SK-N-SH (cell line): ENCODE results near the gene STRN3. TPM values are rescaled to one million over a fixed set of nuclear protein-coding genes. Genes with fewer than 3 reads are reported as not detected.

ENCODE experiments used
- CTCF ChIA-PET: fragments of 300-600, 350-600 bp; formaldehyde crosslinking; extraction: SDS; loops from one replicate; lab custom pipeline; 2021; lab: Yijun Ruan, JAX
- POLR2A ChIA-PET: fragments of 350-600 bp; sonication (Branson Sonifier 250); formaldehyde crosslinking; extraction: SDS; loops from one replicate; lab custom pipeline; 2020; ENCODE audit warnings: antibody characterized with exemption, inconsistent platforms; lab: Yijun Ruan, JAX
- DNase-seq: peaks from one replicate; pipeline ENCODE4 v3.0.0; 2012
- H2AFZ ChIP-seq: fragments of 200-600 bp; sonication (generic); 2 replicates; pipeline ENCODE4 v1.8.1; 2016; ENCODE audit warnings: antibody characterized with exemption, mild to moderate bottlenecking, low read depth
- H3F3A ChIP-seq: fragments of 200-600 bp; sonication (generic); replicated peaks from 2 replicates; pipeline ENCODE3; 2016; ENCODE audit warnings: antibody characterized with exemption, mild to moderate bottlenecking; ENCODE audit not compliant: insufficient read depth
- H3K27ac ChIP-seq, 2 experiments: fragments of 200-500 bp in 1 of 2; fragments of 200-600 bp in 1 of 2; sonication (Bioruptor generic) in 1 of 2; sonication (generic), shearing (Covaris generic) in 1 of 2; 2 replicates each; pipeline versions ENCODE4 v1.5.1 to v1.6.1; 2014 to 2016; ENCODE audit warnings: low read depth in 2 of 2, inconsistent platforms in 1 of 2, low read length in 1 of 2, mild to moderate bottlenecking in 1 of 2, mixed read lengths in 1 of 2
- H3K27me3 ChIP-seq: fragments of 200-600 bp; sonication (generic), shearing (Covaris generic); 2 replicates; pipeline ENCODE4 v1.6.1; 2016; ENCODE audit warnings: mixed run types; ENCODE audit not compliant: insufficient read depth
- H3K36me3 ChIP-seq, 2 experiments: fragments of 200-500 bp in 1 of 2; fragments of 200-600 bp in 1 of 2; sonication (Bioruptor generic) in 1 of 2; sonication (generic) in 1 of 2; replicated peaks in 1 of 2; 2 replicates each; pipeline versions ENCODE3 to v1.5.1; 2014 to 2016; ENCODE audit warnings: low read length in 1 of 2, mild to moderate bottlenecking in 1 of 2; ENCODE audit not compliant: insufficient read depth in 2 of 2, control insufficient read depth in 1 of 2
- H3K4me1 ChIP-seq, 2 experiments: fragments of 200-500 bp in 1 of 2; fragments of 200-600 bp in 1 of 2; sonication (Bioruptor generic) in 1 of 2; sonication (generic), shearing (Covaris generic) in 1 of 2; 2 replicates each; pipeline versions ENCODE4 v1.5.1 to v1.6.1; 2014 to 2016; ENCODE audit warnings: low read depth in 1 of 2, low read length in 1 of 2, mixed run types in 1 of 2; ENCODE audit not compliant: insufficient read depth in 2 of 2, control insufficient read depth in 1 of 2
- H3K4me2 ChIP-seq: fragments of 200-600 bp; sonication (generic), shearing (Covaris generic); 2 replicates; pipeline ENCODE4 v1.6.1; 2017; ENCODE audit warnings: mixed run types
- H3K4me3 ChIP-seq, 2 experiments: fragments of 200-500 bp in 1 of 2; fragments of 200-600 bp in 1 of 2; sonication (Bioruptor generic) in 1 of 2; sonication (generic), shearing (Covaris generic) in 1 of 2; 2 replicates each; pipeline versions ENCODE4 v1.5.1 to v1.8.1; 2014 to 2016; ENCODE audit warnings: low read depth in 2 of 2, inconsistent platforms in 1 of 2, low read length in 1 of 2, mild to moderate bottlenecking in 1 of 2, mixed read lengths in 1 of 2, moderate library complexity in 1 of 2
- H3K79me2 ChIP-seq: fragments of 200-600 bp; sonication (generic); 2 replicates; pipeline ENCODE4 v1.8.1; 2017; ENCODE audit warnings: mild to moderate bottlenecking; ENCODE audit not compliant: insufficient read depth
- H3K9ac ChIP-seq: fragments of 200-600 bp; sonication (generic); 2 replicates; pipeline ENCODE4 v1.6.1; 2017; ENCODE audit warnings: mixed run types
- H3K9me2 ChIP-seq: fragments of 200-600 bp; sonication (generic); 2 replicates; pipeline ENCODE4 v1.6.1; 2017; ENCODE audit warnings: mixed run types
- H3K9me3 ChIP-seq: fragments of 200-600 bp; sonication (generic); 2 replicates; pipeline ENCODE4 v1.6.1; 2017; ENCODE audit warnings: mixed run types, mild to moderate bottlenecking, moderate library complexity
- H4K20me1 ChIP-seq: fragments of 200-600 bp; sonication (generic); 2 replicates; pipeline ENCODE4 v1.6.1; 2017; ENCODE audit warnings: mild to moderate bottlenecking, mixed run types; ENCODE audit not compliant: insufficient read depth
- CHD2 ChIP-seq: fragments of 150-350 bp; IDR thresholded peaks from 2 replicates; pipeline ENCODE4 v1.6.1; 2018; ENCODE audit warnings: low read length; ENCODE audit not compliant: partially characterized antibody
- ELF1 ChIP-seq: IDR thresholded peaks from 2 replicates; pipeline ENCODE4 v1.4.0; 2012
- EP300 ChIP-seq, 2 experiments: IDR thresholded peaks; 2 replicates each; pipeline versions ENCODE4 v1.4.0 to v1.6.1; 2012; ENCODE audit warnings: borderline replicate concordance in 1 of 2, low read depth in 1 of 2, low read length in 1 of 2
- EZH2phosphoT487 ChIP-seq: fragments of 200-600 bp; sonication (generic); IDR thresholded peaks from 2 replicates; pipeline ENCODE4 v1.6.1; 2017; ENCODE audit warnings: low read depth, mixed run types, mild to moderate bottlenecking, antibody characterized with exemption, moderate library complexity, borderline replicate concordance
- FOSL2 ChIP-seq: IDR thresholded peaks from 2 replicates; pipeline ENCODE4 v1.4.0; 2012; ENCODE audit warnings: low read depth, mild to moderate bottlenecking, moderate library complexity, borderline replicate concordance
- JUND ChIP-seq: IDR thresholded peaks from 2 replicates; pipeline ENCODE4 v1.4.0; 2012
- MXI1 ChIP-seq: IDR thresholded peaks from 2 replicates; pipeline ENCODE4 v1.6.1; 2012; ENCODE audit warnings: mild to moderate bottlenecking, low read depth, low read length, improper control_type of control experiment
- NFIC ChIP-seq: IDR thresholded peaks from 2 replicates; pipeline ENCODE4 v1.4.0; 2012; ENCODE audit warnings: borderline replicate concordance
- POLR2AphosphoS5 ChIP-seq: IDR thresholded peaks from 2 replicates; pipeline ENCODE4 v1.6.1; 2012; ENCODE audit warnings: low read depth, low read length
- RAD21 ChIP-seq: IDR thresholded peaks from 2 replicates; pipeline ENCODE4 v1.6.1; 2012; ENCODE audit warnings: mild to moderate bottlenecking, low read length
- RXRA ChIP-seq: IDR thresholded peaks from 2 replicates; pipeline ENCODE4 v1.4.0; 2012; ENCODE audit warnings: low read depth, mild to moderate bottlenecking, borderline replicate concordance
- SMC3 ChIP-seq: IDR thresholded peaks from 2 replicates; pipeline ENCODE4 v1.6.1; 2012; ENCODE audit warnings: low read depth, low read length, improper control_type of control experiment
- TAF1 ChIP-seq: IDR thresholded peaks from 2 replicates; pipeline ENCODE4 v1.6.1; 2012; ENCODE audit warnings: low read depth, mild to moderate bottlenecking, low read length, moderate library complexity, borderline replicate concordance
- TEAD4 ChIP-seq: IDR thresholded peaks from 2 replicates; pipeline ENCODE4 v1.4.0; 2012; ENCODE audit warnings: mild to moderate bottlenecking, borderline replicate concordance; ENCODE audit not compliant: insufficient read depth
- USF1 ChIP-seq: IDR thresholded peaks from 2 replicates; pipeline ENCODE4 v1.4.0; 2012; ENCODE audit warnings: low read depth, borderline replicate concordance
- YY1 ChIP-seq: IDR thresholded peaks from 2 replicates; pipeline ENCODE4 v1.4.0; 2012; ENCODE audit warnings: low read depth, mild to moderate bottlenecking
- WGBS: methylation state at CpG from one replicate; pipeline ENCODE4 v1.1.6; 2017; ENCODE audit warnings: low lambda C conversion rate; 5-methylcytosine and 5-hydroxymethylcytosine counted together
- polyA plus RNA-seq, 3 experiments: library from polyadenylated mRNA; depleted of rRNA; stranded (reverse); fragments of >200 nt; gene quantifications; 2 replicates each; pipeline ENCODE4 v1.2.3, GENCODE V29; 2012
- TF ChIP-seq, protein P1 (sequence below): fragments of 150-350 bp; IDR thresholded peaks from 2 replicates; pipeline ENCODE4 v1.6.1; 2017; ENCODE audit warnings: antibody characterized with exemption, low read length, low read depth, borderline replicate concordance
- TF ChIP-seq, protein P2 (sequence below): IDR thresholded peaks from 2 replicates; pipeline ENCODE4 v1.4.0; 2012; ENCODE audit warnings: low read depth, borderline replicate concordance
- TF ChIP-seq, protein P3 (sequence below): fragments of 150-350 bp; IDR thresholded peaks from 2 replicates; pipeline ENCODE4 v1.6.1; 2016; ENCODE audit warnings: mild to moderate bottlenecking, low read depth, low read length
- TF ChIP-seq, protein P4 (sequence below): IDR thresholded peaks from 2 replicates; pipeline ENCODE4 v1.4.0; 2012; ENCODE audit warnings: low read depth

Gene STRN3
- polyA plus RNA-seq, 1 of the 3 experiments (the other 2 are of a cell fraction), result 7.2 TPM

GRCh38 chr14:31003284-31003683 is 22.9 kb downstream of the STRN3 start:
- Histone ChIP-seq H3K27ac (no peak overlapping the region), H2AFZ (no peak overlapping the region), H3F3A (peaks cover 13% of the 10 kb centered on the region), H3K9me2 (no peaks in the 10 kb centered on the region), H3K36me3 (peaks cover 1 to 48% of the 10 kb centered on the region in 2 experiments), H4K20me1 (peaks cover 53% of the 10 kb centered on the region), H3K9me3 (peaks cover 6% of the 10 kb centered on the region; the same call in 1 of the 2 replicates), H3K9ac (no peak overlapping the region), H3K4me2 (no peak overlapping the region), H3K79me2 (peaks cover 100% of the 10 kb centered on the region), H3K4me1 (no peaks in the 10 kb centered on the region), H3K4me3 (no peak overlapping the region), H3K27me3 (no peaks in the 10 kb centered on the region)
- DNase-seq, result no peak
- POLR2A ChIA-PET, result no interaction called here
- CTCF ChIA-PET, result interaction anchor here (1.7 kb wide), 1 partner anchor 23 kb away, joined by 6 read pairs; no protein-coding TSS in a partner anchor
- no peak for TF ChIP-seq TEAD4
- no peak for TF ChIP-seq NFIC
- TF ChIP-seq RAD21, result no peak
- TF ChIP-seq JUND, result no peak
- TF ChIP-seq CHD2, result no peak
- no peak for TF ChIP-seq FOSL2
- TF ChIP-seq, protein P1, sequence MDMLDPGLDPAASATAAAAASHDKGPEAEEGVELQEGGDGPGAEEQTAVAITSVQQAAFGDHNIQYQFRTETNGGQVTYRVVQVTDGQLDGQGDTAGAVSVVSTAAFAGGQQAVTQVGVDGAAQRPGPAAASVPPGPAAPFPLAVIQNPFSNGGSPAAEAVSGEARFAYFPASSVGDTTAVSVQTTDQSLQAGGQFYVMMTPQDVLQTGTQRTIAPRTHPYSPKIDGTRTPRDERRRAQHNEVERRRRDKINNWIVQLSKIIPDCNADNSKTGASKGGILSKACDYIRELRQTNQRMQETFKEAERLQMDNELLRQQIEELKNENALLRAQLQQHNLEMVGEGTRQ, result no peak
- TF ChIP-seq, protein P2, sequence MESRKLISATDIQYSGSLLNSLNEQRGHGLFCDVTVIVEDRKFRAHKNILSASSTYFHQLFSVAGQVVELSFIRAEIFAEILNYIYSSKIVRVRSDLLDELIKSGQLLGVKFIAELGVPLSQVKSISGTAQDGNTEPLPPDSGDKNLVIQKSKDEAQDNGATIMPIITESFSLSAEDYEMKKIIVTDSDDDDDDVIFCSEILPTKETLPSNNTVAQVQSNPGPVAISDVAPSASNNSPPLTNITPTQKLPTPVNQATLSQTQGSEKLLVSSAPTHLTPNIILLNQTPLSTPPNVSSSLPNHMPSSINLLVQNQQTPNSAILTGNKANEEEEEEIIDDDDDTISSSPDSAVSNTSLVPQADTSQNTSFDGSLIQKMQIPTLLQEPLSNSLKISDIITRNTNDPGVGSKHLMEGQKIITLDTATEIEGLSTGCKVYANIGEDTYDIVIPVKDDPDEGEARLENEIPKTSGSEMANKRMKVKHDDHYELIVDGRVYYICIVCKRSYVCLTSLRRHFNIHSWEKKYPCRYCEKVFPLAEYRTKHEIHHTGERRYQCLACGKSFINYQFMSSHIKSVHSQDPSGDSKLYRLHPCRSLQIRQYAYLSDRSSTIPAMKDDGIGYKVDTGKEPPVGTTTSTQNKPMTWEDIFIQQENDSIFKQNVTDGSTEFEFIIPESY, result no peak
- no peak for TF ChIP-seq SMC3
- TF ChIP-seq, protein P3, sequence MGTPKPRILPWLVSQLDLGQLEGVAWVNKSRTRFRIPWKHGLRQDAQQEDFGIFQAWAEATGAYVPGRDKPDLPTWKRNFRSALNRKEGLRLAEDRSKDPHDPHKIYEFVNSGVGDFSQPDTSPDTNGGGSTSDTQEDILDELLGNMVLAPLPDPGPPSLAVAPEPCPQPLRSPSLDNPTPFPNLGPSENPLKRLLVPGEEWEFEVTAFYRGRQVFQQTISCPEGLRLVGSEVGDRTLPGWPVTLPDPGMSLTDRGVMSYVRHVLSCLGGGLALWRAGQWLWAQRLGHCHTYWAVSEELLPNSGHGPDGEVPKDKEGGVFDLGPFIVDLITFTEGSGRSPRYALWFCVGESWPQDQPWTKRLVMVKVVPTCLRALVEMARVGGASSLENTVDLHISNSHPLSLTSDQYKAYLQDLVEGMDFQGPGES, result no peak
- no peak for TF ChIP-seq EP300 (IDR thresholded peaks at IDR 0.05; ENCODE audit: borderline replicate concordance in 1 of 2, low read depth in 1 of 2, low read length in 1 of 2)
- TF ChIP-seq, protein P4, sequence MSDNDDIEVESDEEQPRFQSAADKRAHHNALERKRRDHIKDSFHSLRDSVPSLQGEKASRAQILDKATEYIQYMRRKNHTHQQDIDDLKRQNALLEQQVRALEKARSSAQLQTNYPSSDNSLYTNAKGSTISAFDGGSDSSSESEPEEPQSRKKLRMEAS, result no peak
- no peak for TF ChIP-seq TAF1
- TF ChIP-seq RXRA, result no peak
- TF ChIP-seq EZH2phosphoT487, result no peak
- no peak for TF ChIP-seq MXI1
- no peak for TF ChIP-seq USF1
- no peak for TF ChIP-seq ELF1
- no peak for TF ChIP-seq YY1
- no peak for TF ChIP-seq POLR2AphosphoS5
- WGBS, result 98% methylated on average over 3 of the region's 3 CpGs
